DMS114 treated with DMSO at 0.1 percent for 48 hours (cell line): ENCODE data around the gene GARS1.

Experiments used
- DNase-seq: peaks from one replicate; lab custom pipeline; 2025; ENCODE audit not compliant: unreplicated experiment; lab: John Stamatoyannopoulos, UW

GARS1 gene

GRCh38 chr7:30674420-30674819 is 79.7 kb downstream of the GARS1 start:
- no peak for DNase-seq

DNA sequence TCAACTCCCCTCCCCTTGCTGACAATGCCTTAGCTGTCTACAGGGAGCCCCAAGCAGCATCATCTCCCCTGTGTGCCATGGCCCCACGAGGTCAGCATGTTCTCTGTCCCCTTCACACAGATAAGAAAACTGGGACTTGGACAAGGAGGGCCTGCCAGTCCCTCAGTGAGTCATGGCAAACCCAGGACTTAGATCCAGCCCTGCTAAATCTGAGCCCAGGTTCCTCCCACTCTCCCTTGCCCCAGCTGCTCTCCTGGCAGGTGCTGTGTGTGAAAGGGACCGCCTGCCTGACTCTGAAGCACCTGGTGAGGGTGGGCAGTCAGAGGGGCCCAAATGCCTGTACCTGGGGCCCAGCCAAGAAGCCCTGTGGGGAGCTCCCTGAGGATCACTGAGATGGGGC is 80.2 kb downstream of the GARS1 start:
- DNase-seq = no peak

DNA sequence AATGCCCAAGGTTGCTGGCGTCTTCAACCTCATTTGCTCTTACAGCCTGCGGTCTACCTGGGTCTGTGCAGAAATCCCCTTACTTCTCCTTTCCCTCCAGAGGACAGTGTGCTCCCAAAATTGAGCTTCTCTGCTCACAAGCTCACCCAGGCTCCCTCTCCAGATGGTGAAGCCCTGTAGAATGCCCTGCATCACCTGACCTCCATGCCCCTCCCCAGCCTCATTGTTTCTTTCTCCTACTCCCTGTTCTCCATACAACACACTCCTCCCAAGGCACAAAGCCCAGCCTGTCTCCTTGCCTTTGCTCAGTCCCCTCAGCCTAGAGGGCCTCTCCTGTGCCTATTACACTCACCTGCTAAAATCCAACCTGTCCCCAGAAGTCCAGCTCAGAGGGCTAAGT is 84.1 kb downstream of the GARS1 start:
- no peak for DNase-seq

GRCh38 chr7:30679664-30680063 is 85.0 kb downstream of the GARS1 start:
- DNase-seq = no peak

DNA sequence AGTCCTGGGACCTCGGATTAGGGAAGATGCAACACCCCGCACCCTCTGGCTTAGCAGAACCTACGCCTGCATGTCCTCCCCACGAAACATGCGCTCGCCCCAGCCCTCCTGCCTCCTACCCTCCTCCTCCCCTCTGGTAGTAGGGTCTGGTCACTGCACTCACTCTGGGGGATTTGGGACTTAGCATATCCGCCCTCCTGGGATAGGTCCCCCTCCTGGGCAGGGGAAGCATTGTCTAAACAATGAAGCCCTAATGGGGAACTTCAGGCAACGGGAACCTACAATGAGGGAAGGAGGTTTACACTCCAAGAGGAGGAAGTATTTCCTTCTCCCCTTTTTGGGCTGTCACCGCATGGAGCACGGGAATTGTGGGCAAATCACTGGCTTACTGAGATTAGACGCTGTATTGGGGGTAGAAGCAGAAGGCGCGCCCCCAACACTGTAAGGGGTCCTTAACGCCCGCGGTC is 86.7 kb downstream of the GARS1 start:
- no peak for DNase-seq

- DNase-seq = no peak
Observed at GRCh38 chr7:30681815-30682211, 87.1 kb downstream of the GARS1 start.

DNA sequence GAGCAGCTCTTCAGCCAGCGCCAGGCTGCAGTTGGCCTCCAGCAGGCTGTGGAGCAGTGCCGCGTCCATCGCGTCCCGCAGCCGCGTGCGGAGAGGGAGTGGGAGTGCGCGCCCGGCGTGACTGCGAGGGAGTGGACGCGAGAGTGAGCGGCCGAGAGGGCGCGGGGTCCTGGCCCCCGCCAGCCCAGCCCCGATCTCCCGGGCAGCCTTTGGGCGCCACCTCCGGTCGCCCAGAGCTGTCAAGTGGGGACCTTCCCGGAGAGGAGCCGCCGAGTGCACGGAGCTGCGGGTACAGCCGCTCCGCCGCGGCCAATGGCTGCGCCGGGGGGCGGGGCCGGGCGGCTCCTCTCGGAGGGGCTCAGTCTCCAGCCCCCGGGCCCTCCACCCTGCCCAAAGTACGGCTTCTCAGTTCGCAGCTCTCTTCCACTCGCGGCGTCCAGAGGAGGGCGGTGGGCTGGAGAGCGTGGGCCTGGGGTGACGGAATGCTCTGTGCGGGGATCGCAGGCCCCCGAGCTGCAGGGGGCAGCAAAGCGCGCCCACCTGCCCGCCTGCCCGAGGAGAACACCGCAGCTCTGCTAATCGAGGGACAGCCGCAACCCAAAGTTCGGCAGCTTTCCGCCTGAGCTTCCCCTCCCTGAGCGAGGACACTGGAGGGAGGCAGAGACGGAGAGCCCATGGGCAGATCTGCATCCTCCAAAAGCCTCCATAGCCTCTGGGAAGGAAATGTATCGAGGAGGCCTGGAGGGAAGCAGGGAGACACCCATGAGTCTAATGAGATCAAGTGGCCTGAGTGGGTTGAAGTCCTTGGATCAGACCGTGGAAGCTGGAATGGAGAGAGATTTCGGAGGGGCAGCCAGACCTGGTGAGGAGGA is 87.8 kb downstream of the GARS1 start, which contains the start of gene CRHR2:
Gene CRHR2, minus strand, starts transcription at position 245 of the 872 bp plus-strand sequence. Its CDS starts 176 bp downstream, at position 69.
- DNase-seq = no peak

DNA sequence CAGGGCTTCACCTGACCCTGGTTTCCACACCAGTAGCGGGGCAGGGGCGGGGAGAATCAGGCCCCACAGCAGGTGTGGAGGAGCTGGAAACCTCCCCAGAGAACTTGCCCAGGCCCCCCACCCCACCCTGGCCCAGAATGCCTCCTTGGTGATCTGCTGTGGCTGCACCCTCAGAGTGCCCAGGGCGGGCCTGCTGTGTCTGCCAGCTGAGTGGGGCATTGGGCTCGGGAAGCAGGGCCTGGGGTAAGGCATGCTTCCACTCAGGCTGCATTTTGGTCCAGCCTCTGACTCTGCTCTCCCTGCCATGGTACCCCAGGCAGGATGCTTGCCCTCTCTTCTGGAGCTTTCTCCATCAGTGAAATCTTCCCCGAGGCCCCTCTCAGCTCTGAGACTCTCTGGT is 88.6 kb downstream of the GARS1 start:
- DNase-seq = no peak
